OCI-LY3 (cell line): Measurements from ENCODE around the gene TENM4.

Source experiments
- H2AFZ ChIP-seq: fragments of 200-600, 300-600 bp; shearing (Covaris generic); 2 replicates; pipeline ENCODE4 v1.6.0; 2014; ENCODE audit warnings: antibody characterized with exemption, low read depth, low read length
- H3K27ac ChIP-seq: fragments of 200-600, 300-600 bp; sonication (generic); 2 replicates; pipeline ENCODE4 v1.5.1; 2014; ENCODE audit warnings: mild to moderate bottlenecking, low read length, moderate library complexity, mixed read lengths
- H3K27me3 ChIP-seq: fragments of 200-600, 300-600 bp; sonication (generic); 2 replicates; pipeline ENCODE4 v1.6.1; 2014; ENCODE audit warnings: low read depth, low read length, mixed read lengths
- H3K36me3 ChIP-seq: fragments of 200-600, 300-600 bp; sonication (generic); replicated peaks from 2 replicates; pipeline ENCODE3; 2014; ENCODE audit warnings: low read depth, low read length, mixed read lengths
- H3K4me1 ChIP-seq: fragments of 300-600, 200-600 bp; sonication (generic); 2 replicates; pipeline ENCODE4 v1.6.1; 2014; ENCODE audit warnings: low read length, mixed read lengths
- H3K4me2 ChIP-seq: fragments of 200-600, 300-600 bp; sonication (generic); 2 replicates; pipeline ENCODE4 v1.6.1; 2014; ENCODE audit warnings: low read length, mixed read lengths
- H3K4me3 ChIP-seq: fragments of 300-600, 200-600 bp; sonication (generic); 2 replicates; pipeline ENCODE4 v1.5.1; 2014; ENCODE audit warnings: antibody characterized with exemption, mild to moderate bottlenecking, low read length, moderate library complexity
- H3K79me2 ChIP-seq: fragments of 300-600, 200-600 bp; shearing (Covaris generic); 2 replicates; pipeline ENCODE4 v1.6.1; 2014; ENCODE audit warnings: mild to moderate bottlenecking, low read length, mixed read lengths
- H3K9ac ChIP-seq: fragments of 300-600, 200-600 bp; shearing (Covaris generic); 2 replicates; pipeline ENCODE4 v1.6.0; 2014; ENCODE audit warnings: mild to moderate bottlenecking, low read length, moderate library complexity
- H3K9me3 ChIP-seq: fragments of 200-600, 300-600 bp; shearing (Covaris generic); 2 replicates; pipeline ENCODE4 v1.6.1; 2014; ENCODE audit warnings: low read length, mixed read lengths; ENCODE audit not compliant: insufficient read depth
- H4K20me1 ChIP-seq: fragments of 200-600, 300-600 bp; sonication (generic); 2 replicates; pipeline ENCODE4 v1.6.1; 2016; ENCODE audit warnings: low read length, mixed read lengths; ENCODE audit not compliant: insufficient read depth
- EZH2phosphoT487 ChIP-seq: fragments of 200-600 bp; shearing (Covaris generic); IDR thresholded peaks from 2 replicates; pipeline ENCODE4 v1.6.1; 2018; ENCODE audit warnings: antibody characterized with exemption, mixed run types, low read depth
- TF ChIP-seq, protein P1 (sequence below): fragments of 200-600, 300-600 bp; sonication (generic); IDR thresholded peaks from 2 replicates; pipeline ENCODE4 v1.5.1; 2014; ENCODE audit warnings: antibody characterized with exemption, low read length, low read depth

Gene TENM4

GRCh38 chr11:79019975-79020374 lies 420.9 kb downstream of the TENM4 start:
- Histone ChIP-seq H3K79me2 (no peaks in the 10 kb centered on the region), H3K4me2 (no peak overlapping the region), H3K4me3 (no peak overlapping the region), H3K27me3 (no peaks in the 10 kb centered on the region), H2AFZ (no peak overlapping the region), H4K20me1 (peaks cover 6% of the 10 kb centered on the region; the same call in 1 of the 2 replicates), H3K4me1 (no peaks in the 10 kb centered on the region), H3K9me3 (no peaks in the 10 kb centered on the region), H3K9ac (no peak overlapping the region), H3K36me3 (no peaks in the 10 kb centered on the region), H3K27ac (no peak overlapping the region)
- no peak for TF ChIP-seq EZH2phosphoT487
- TF ChIP-seq, protein P1, sequence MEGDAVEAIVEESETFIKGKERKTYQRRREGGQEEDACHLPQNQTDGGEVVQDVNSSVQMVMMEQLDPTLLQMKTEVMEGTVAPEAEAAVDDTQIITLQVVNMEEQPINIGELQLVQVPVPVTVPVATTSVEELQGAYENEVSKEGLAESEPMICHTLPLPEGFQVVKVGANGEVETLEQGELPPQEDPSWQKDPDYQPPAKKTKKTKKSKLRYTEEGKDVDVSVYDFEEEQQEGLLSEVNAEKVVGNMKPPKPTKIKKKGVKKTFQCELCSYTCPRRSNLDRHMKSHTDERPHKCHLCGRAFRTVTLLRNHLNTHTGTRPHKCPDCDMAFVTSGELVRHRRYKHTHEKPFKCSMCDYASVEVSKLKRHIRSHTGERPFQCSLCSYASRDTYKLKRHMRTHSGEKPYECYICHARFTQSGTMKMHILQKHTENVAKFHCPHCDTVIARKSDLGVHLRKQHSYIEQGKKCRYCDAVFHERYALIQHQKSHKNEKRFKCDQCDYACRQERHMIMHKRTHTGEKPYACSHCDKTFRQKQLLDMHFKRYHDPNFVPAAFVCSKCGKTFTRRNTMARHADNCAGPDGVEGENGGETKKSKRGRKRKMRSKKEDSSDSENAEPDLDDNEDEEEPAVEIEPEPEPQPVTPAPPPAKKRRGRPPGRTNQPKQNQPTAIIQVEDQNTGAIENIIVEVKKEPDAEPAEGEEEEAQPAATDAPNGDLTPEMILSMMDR, result no peak

GRCh38 chr11:79019277-79019676 lies 421.6 kb downstream of the TENM4 start:
- H3K79me2 ChIP-seq, result no peaks in the 10 kb centered on the region
- no peak overlapping the region for H3K4me3 ChIP-seq
- no peaks in the 10 kb centered on the region for H3K27me3 ChIP-seq
- no peaks in the 10 kb centered on the region for H3K36me3 ChIP-seq
- no peak overlapping the region for H3K27ac ChIP-seq
- H4K20me1 ChIP-seq, result peaks cover 6% of the 10 kb centered on the region; the same call in 1 of the 2 replicates
- TF ChIP-seq, protein P1, result no peak
- no peak for TF ChIP-seq EZH2phosphoT487
- H3K9ac ChIP-seq, result no peak overlapping the region
- no peak overlapping the region for H2AFZ ChIP-seq
- H3K4me1 ChIP-seq, result no peaks in the 10 kb centered on the region
- H3K9me3 ChIP-seq, result no peaks in the 10 kb centered on the region
- no peak overlapping the region for H3K4me2 ChIP-seq

DNA sequence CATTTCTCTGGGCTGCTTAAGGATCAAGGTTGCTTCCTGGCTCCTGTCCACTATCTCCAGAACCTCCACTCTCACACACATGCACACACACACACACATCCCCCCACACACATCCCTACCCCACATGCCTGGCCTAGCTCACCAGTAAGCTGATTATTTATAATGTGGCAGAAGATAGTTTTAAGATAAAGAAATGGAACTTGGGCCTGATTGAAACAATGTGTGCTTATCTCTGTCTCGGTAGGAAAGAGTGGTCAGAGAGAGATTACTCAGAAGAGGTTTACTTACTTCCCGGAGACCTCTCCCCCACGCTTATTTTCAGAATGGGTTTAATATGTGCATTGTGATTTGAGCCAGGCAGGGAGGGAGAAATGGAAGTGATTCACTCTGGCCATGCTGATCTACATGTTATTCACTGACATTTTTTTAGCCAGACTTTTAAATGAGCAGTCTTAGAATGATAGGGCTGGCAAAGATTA lies 422.4 kb downstream of the TENM4 start:
- no peak overlapping the region for H3K4me3 ChIP-seq
- H3K4me2 ChIP-seq, result no peak overlapping the region
- H3K9ac ChIP-seq, result no peak overlapping the region
- no peaks in the 10 kb centered on the region for H3K9me3 ChIP-seq
- no peak overlapping the region for H3K27ac ChIP-seq
- H2AFZ ChIP-seq, result no peak overlapping the region
- no peaks in the 10 kb centered on the region for H3K79me2 ChIP-seq
- no peaks in the 10 kb centered on the region for H3K4me1 ChIP-seq
- peaks cover 6% of the 10 kb centered on the region; the same call in 1 of the 2 replicates for H4K20me1 ChIP-seq
- no peaks in the 10 kb centered on the region for H3K36me3 ChIP-seq
- TF ChIP-seq, protein P1, result no peak
- no peak for TF ChIP-seq EZH2phosphoT487
- H3K27me3 ChIP-seq, result no peaks in the 10 kb centered on the region

DNA sequence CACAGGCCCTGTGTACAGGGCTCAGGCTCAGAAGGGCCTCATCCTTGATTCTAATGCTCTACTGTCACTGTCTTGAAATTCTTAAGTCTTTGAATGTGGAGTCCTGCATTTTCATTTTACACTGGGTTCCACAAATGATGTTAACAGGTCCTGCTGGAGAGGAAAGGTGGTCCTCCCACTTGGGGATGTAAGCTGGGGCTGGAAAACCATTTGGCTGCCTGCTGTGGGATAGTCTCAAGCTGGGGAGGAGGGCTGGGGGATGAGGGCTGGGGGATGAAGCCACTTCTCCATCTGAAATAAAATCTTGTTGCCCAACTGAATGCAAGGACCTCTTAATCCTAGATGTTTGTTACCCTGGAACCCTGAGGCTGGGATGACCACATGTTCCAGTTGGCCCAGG lies 423.0 kb downstream of the TENM4 start:
- no peaks in the 10 kb centered on the region for H3K79me2 ChIP-seq
- no peaks in the 10 kb centered on the region for H3K9me3 ChIP-seq
- TF ChIP-seq, protein P1, result no peak
- TF ChIP-seq EZH2phosphoT487, result no peak
- no peak overlapping the region for H3K9ac ChIP-seq
- H4K20me1 ChIP-seq, result peaks cover 6% of the 10 kb centered on the region; the same call in 1 of the 2 replicates
- no peak overlapping the region for H2AFZ ChIP-seq
- no peak overlapping the region for H3K27ac ChIP-seq
- no peaks in the 10 kb centered on the region for H3K4me1 ChIP-seq
- H3K4me3 ChIP-seq, result no peak overlapping the region
- no peaks in the 10 kb centered on the region for H3K36me3 ChIP-seq
- H3K27me3 ChIP-seq, result no peaks in the 10 kb centered on the region
- no peak overlapping the region for H3K4me2 ChIP-seq
